ENCODE measurements around the gene CMTM3.

CMTM3 gene

GRCh38 chr16:66616169-66616568, 11.7 kb downstream of the CMTM3 start:
- ChIA-PET CTCF (no interaction called here), POLR2A (no interaction called here)
- H3K4me3 ChIP-seq (ENCODE audit: low read depth, low read length): no peak overlapping the region
- 0 out of 2 replicates have a peak overlapping the region, but pooled peaks have one; percentile 20 for H3K27ac ChIP-seq (ENCODE audit: extremely low read depth, low read depth, low read length)
- H3K36me3 ChIP-seq (ENCODE audit: control insufficient read depth in 2 of 2, insufficient read depth in 1 of 2, low read length in 2 of 2): peaks cover 2 to 72% of the 10 kb centered on the region in 2 experiments; a peak in 2 of 3 replicates
- peaks cover 13% of the 10 kb centered on the region for H3K4me1 ChIP-seq (ENCODE audit: control insufficient read depth, insufficient read depth, low read length)
- no peaks in the 10 kb centered on the region for H3K9me3 ChIP-seq (ENCODE audit: control insufficient read depth, insufficient read depth, low read depth, low read length)
- TF ChIP-seq, protein P1, sequence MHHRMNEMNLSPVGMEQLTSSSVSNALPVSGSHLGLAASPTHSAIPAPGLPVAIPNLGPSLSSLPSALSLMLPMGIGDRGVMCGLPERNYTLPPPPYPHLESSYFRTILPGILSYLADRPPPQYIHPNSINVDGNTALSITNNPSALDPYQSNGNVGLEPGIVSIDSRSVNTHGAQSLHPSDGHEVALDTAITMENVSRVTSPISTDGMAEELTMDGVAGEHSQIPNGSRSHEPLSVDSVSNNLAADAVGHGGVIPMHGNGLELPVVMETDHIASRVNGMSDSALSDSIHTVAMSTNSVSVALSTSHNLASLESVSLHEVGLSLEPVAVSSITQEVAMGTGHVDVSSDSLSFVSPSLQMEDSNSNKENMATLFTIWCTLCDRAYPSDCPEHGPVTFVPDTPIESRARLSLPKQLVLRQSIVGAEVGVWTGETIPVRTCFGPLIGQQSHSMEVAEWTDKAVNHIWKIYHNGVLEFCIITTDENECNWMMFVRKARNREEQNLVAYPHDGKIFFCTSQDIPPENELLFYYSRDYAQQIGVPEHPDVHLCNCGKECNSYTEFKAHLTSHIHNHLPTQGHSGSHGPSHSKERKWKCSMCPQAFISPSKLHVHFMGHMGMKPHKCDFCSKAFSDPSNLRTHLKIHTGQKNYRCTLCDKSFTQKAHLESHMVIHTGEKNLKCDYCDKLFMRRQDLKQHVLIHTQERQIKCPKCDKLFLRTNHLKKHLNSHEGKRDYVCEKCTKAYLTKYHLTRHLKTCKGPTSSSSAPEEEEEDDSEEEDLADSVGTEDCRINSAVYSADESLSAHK (tag by site-specific recombination; IDR thresholded peaks at IDR 0.05): no peak
- no peak for TF ChIP-seq ZNF155 (tag by site-specific recombination; IDR thresholded peaks at IDR 0.05)

- peaks cover 0 to 72% of the 10 kb centered on the region in 2 experiments; a peak in 1 of 3 replicates for H3K36me3 ChIP-seq (ENCODE audit: control insufficient read depth in 2 of 2, insufficient read depth in 1 of 2, low read length in 2 of 2)
- ChIA-PET CTCF (interaction anchor here (0.7 to 5.3 kb wide), 3 partner anchors 8 to 36 kb away, joined by 4 to 28 read pairs (median 15); no protein-coding TSS in a partner anchor), POLR2A (no interaction called here)
Observed at GRCh38 chr16:66616592-66616991, 12.1 kb downstream of the CMTM3 start.

GRCh38 chr16:66617010-66617434, 12.5 kb downstream of the CMTM3 start:
- Histone ChIP-seq H3K4me3 (ENCODE audit: low read depth, low read length) (no peak overlapping the region), H3K9me3 (ENCODE audit: control insufficient read depth, insufficient read depth, low read depth, low read length) (no peaks in the 10 kb centered on the region), H3K27ac (ENCODE audit: extremely low read depth, low read depth, low read length) (no peak overlapping the region), H3K36me3 (ENCODE audit: control insufficient read depth in 2 of 2, insufficient read depth in 1 of 2, low read length in 2 of 2) (peaks cover 0 to 72% of the 10 kb centered on the region in 2 experiments; a peak in 1 of 3 replicates), H3K4me1 (ENCODE audit: control insufficient read depth, insufficient read depth, low read length) (peaks cover 13% of the 10 kb centered on the region)
- ChIA-PET CTCF (interaction anchor here (0.7 to 5.3 kb wide), 4 partner anchors 9 to 112 kb away, joined by 3 to 28 read pairs (median 10); no protein-coding TSS in a partner anchor), POLR2A (interaction anchor here (1.3 kb wide), 1 partner anchor 9 kb away, joined by 4 read pairs; no protein-coding TSS in a partner anchor)
- TF ChIP-seq ZNF366 (tag by site-specific recombination; conservative IDR thresholded peaks at IDR 0.05) (no peak), HOXC10 (CRISPR knock-in tag; IDR thresholded peaks at IDR 0.05) (no peak), CTCF (tag by site-specific recombination; IDR thresholded peaks at IDR 0.05) (no peak), ZNF654 (tag by site-specific recombination; IDR thresholded peaks at IDR 0.05; ENCODE audit: low read depth) (no peak), ZIC2 (tag by site-specific recombination; IDR thresholded peaks at IDR 0.05) (peak; percentile 85), ZNF24 (tag by site-specific recombination; IDR thresholded peaks at IDR 0.05) (peak; percentile 32; the same call in 1 of the 2 replicates), ZNF16 (tag by site-specific recombination; IDR thresholded peaks at IDR 0.05; ENCODE audit: low read depth) (no peak), ZNF155 (tag by site-specific recombination; IDR thresholded peaks at IDR 0.05) (no peak)

More at GRCh38 chr16:66616592-66616991, 12.1 kb downstream of the CMTM3 start:
- Histone ChIP-seq H3K4me3 (ENCODE audit: low read depth, low read length) (no peak overlapping the region), H3K27ac (ENCODE audit: extremely low read depth, low read depth, low read length) (0 out of 2 replicates have a peak overlapping the region, but pooled peaks have one; percentile 20), H3K9me3 (ENCODE audit: control insufficient read depth, insufficient read depth, low read depth, low read length) (no peaks in the 10 kb centered on the region), H3K4me1 (ENCODE audit: control insufficient read depth, insufficient read depth, low read length) (peaks cover 13% of the 10 kb centered on the region)
- TF ChIP-seq ZNF398 (tag by site-specific recombination; IDR thresholded peaks at IDR 0.05) (peak; percentile 89), ZNF629 (tag by site-specific recombination; IDR thresholded peaks at IDR 0.05) (peak; percentile 28; the same call in 1 of the 2 replicates), KLF17 (tag by site-specific recombination; IDR thresholded peaks at IDR 0.05) (no peak), ZNF335 (tag by site-specific recombination; conservative IDR thresholded peaks at IDR 0.05) (peak; percentile 31), ZIC2 (tag by site-specific recombination; IDR thresholded peaks at IDR 0.05) (peak; percentile 75; the same call in 1 of the 2 replicates), SP7 (tag by site-specific recombination; IDR thresholded peaks at IDR 0.05) (0 out of 2 replicates have a peak, but pooled peaks have one; percentile 37), ZBTB17 (tag by site-specific recombination; IDR thresholded peaks at IDR 0.05) (0 out of 2 replicates have a peak, but pooled peaks have one; percentile 16), ZSCAN23 (tag by site-specific recombination; IDR thresholded peaks at IDR 0.05) (no peak)

All from HEK293 (cell line).